Skeletal muscle tissue (tissue), 4 donors: ENCODE data around the gene JADE2. TPM values are rescaled to one million over a fixed set of nuclear protein-coding genes. Genes with fewer than 3 reads are reported as not detected.
"Not testable (repeated sequence)": the region's sequence is repeated elsewhere in the genome, so short reads cannot be mapped to it uniquely, and the experiment has no call there.

ENCODE experiments used
- H3K27ac ChIP-seq: one replicate; pipeline ENCODE4 v1.7.0; 2013; ENCODE audit warnings: mild to moderate bottlenecking, low read depth, low read length, inconsistent platforms
- H3K27me3 ChIP-seq, 3 donors: one replicate each; pipeline ENCODE4 v1.7.0; 2013; ENCODE audit warnings: low read length in 3 of 3; ENCODE audit not compliant: control insufficient read depth in 3 of 3, insufficient read depth in 3 of 3
- H3K36me3 ChIP-seq, 3 donors: one replicate each; pipeline ENCODE4 v1.7.0; 2013; ENCODE audit warnings: low read length in 3 of 3; ENCODE audit not compliant: control insufficient read depth in 3 of 3, insufficient read depth in 3 of 3
- H3K4me1 ChIP-seq, 3 donors: one replicate each; pipeline ENCODE4 v1.7.0; 2013; ENCODE audit warnings: low read length in 3 of 3, mild to moderate bottlenecking in 3 of 3; ENCODE audit not compliant: control insufficient read depth in 3 of 3, insufficient read depth in 3 of 3
- H3K4me3 ChIP-seq, 3 donors: one replicate each; pipeline ENCODE4 v1.7.0; 2013; ENCODE audit warnings: low read length in 3 of 3
- H3K9ac ChIP-seq, 3 donors: one replicate each; pipeline ENCODE4 v1.7.0; 2013; ENCODE audit warnings: low read length in 3 of 3, mild to moderate bottlenecking in 3 of 3, moderate library complexity in 2 of 3, low read depth in 1 of 3
- H3K9me3 ChIP-seq, 3 donors: one replicate each; pipeline ENCODE4 v1.7.0; 2013; ENCODE audit warnings: low read length in 3 of 3; ENCODE audit not compliant: control insufficient read depth in 3 of 3
- total RNA-seq: library from RNA; depleted of rRNA; stranded (reverse); fragments of >200 nt; gene quantifications from one replicate; pipeline ENCODE4 v1.2.3, GENCODE V29; 2014
- donor health status: Osteomylitis.

Gene JADE2
- total RNA-seq, 1 donor from 2014 or later = 1.6 TPM

GRCh38 chr5:134494780-134495179 lies 30.7 kb upstream of the JADE2 start:
- Histone ChIP-seq H3K4me3 (no peak overlapping the region), H3K9ac (no peak overlapping the region), H3K27ac (no peak overlapping the region), H3K36me3 (no peaks in the 10 kb centered on the region), H3K27me3 (no peaks in the 10 kb centered on the region), H3K4me1 (no peaks in the 10 kb centered on the region), H3K9me3 (no peaks in the 10 kb centered on the region)

- not testable (repeated sequence) for H3K9me3 ChIP-seq, H3K27me3 ChIP-seq, H3K9ac ChIP-seq, H3K4me3 ChIP-seq, H3K27ac ChIP-seq, H3K36me3 ChIP-seq
- peaks cover 21 to 31% (median 25%) of the 10 kb centered on the region in 3 donors for H3K4me1 ChIP-seq
These were observed 25.6 kb upstream of the JADE2 start for GRCh38 chr5:134499905-134500304.

- Histone ChIP-seq H3K27ac (no peak overlapping the region), H3K27me3 (no peaks in the 10 kb centered on the region), H3K4me3 (no peak overlapping the region), H3K4me1 (peaks cover 26 to 35% (median 28%) of the 10 kb centered on the region in 3 donors), H3K9me3 (no peaks in the 10 kb centered on the region), H3K36me3 (no peaks in the 10 kb centered on the region), H3K9ac (no peak overlapping the region)
These were observed 24.6 kb upstream of the JADE2 start for GRCh38 chr5:134500699-134501430.

- H3K4me3 ChIP-seq = no peak overlapping the region
- no peaks in the 10 kb centered on the region for H3K36me3 ChIP-seq
- peaks cover 37 to 48% (median 41%) of the 10 kb centered on the region in 3 donors for H3K4me1 ChIP-seq
- H3K9me3 ChIP-seq = no peaks in the 10 kb centered on the region
- H3K9ac ChIP-seq = no peak overlapping the region
- no peak overlapping the region for H3K27ac ChIP-seq
- H3K27me3 ChIP-seq = no peaks in the 10 kb centered on the region
These were observed 23.2 kb upstream of the JADE2 start for GRCh38 chr5:134502259-134502658.

DNA sequence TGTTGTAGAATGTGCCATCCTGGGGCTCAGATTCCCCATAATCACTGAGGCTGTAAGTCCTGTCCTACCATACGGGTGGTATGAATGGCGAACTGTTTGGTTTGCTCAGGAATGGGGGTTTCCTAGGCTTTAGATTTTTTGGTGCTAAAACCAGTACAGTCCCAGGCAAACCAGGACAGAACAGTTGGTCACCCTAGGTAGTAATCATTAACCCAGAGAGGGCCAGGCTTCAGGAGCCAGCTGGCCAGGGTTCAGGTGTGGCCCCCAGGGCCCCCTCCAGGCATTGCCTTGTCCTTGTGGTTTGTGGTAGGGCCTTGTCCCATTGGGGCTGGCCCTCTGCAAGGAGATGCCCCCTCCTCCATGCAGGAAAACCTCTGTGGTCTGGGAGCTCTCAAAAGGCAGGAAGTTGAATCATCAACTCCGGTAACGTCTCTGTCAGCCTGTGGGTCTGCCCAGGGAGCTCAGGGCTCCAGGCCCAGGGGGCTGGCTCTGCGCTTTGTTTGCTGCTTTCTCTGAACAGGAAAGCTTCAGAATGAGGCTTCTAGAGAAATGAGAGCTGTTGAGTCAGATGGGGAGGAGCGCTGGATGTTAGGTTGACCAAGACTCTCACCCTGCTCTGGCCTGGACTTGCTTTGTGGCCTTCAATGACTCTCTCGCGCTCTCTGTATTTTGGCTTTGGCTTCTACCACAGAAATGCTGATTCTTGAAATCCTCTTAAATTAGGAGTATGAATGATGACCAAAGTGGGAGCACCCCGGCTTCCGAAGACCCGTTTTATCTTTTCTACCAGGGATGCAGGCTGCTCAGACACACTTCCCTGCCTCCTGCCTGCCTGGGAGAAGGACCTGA lies 22.2 kb upstream of the JADE2 start:
- no peaks in the 10 kb centered on the region for H3K36me3 ChIP-seq
- no peaks in the 10 kb centered on the region for H3K9me3 ChIP-seq
- H3K9ac ChIP-seq = peak overlapping the region; percentile 11 to 57 (median 53)
- no peak overlapping the region for H3K4me3 ChIP-seq
- H3K4me1 ChIP-seq = peaks cover 37 to 48% (median 41%) of the 10 kb centered on the region in 3 donors
- H3K27ac ChIP-seq = peak overlapping the region; percentile 82
- no peaks in the 10 kb centered on the region for H3K27me3 ChIP-seq

DNA sequence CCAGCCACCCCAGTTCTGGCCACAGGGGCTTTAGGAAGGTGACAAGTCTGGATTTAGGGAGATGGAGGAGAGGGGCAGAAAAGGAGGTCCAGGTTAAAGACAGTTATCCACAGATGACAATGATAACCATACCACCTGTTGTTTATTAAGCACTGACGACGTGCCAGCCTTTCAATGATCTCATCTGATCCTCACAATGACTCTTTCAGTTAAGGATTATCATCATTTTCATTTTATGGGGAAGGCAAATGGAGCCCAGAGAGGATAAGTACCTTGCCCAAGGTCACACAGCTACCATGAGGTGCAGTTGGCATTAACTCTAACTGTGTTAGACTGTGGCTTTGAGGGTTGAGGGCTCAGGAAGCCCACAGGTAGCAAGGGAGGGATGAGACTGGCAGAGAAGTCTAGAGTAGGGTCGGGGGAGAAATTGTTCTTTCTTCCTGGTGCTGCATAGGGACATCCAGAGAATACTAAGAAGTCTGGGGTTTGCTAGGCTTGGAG lies 21.5 kb upstream of the JADE2 start:
- H3K27ac ChIP-seq = peak overlapping the region; percentile 82
- H3K9ac ChIP-seq = peak overlapping the region; percentile 11 to 57 (median 53)
- H3K36me3 ChIP-seq = no peaks in the 10 kb centered on the region
- no peak overlapping the region for H3K4me3 ChIP-seq
- peaks cover 37 to 52% (median 41%) of the 10 kb centered on the region in 3 donors for H3K4me1 ChIP-seq
- no peaks in the 10 kb centered on the region for H3K27me3 ChIP-seq
- H3K9me3 ChIP-seq = no peaks in the 10 kb centered on the region

DNA sequence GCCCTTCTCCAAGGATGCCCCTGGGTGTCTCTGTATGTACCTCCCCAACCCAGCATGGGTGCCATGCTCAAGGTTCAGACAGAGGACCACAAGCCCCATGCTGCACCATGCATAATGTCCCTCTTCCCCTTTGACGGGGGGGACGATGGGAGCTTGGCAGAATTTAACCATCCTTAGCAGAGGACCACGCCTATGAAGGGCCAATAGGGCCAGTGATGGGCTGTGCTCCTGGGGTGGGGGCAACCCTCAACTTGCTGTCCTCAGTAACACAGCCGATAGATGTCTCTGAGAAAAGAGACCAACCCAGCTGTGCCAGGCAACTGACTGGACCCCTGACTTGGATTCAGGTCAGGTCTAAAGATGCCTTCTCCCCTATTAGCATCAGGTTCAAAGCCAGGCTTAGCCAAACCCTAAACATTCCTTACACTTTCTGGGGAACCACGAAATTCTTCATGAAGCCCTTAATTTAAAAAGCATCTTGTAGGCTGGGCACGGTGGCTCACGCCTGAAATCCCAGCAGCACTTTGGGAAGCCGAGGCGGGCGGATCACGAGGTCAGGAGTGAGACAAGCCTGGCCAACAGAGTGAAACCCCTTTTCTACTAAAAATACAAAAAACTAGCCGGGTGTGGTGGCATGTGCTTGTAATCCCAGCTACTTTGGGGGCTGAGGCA lies 20.7 kb upstream of the JADE2 start:
- H3K4me3 ChIP-seq = no peak overlapping the region
- no peak overlapping the region for H3K9ac ChIP-seq
- no peaks in the 10 kb centered on the region for H3K27me3 ChIP-seq
- no peaks in the 10 kb centered on the region for H3K36me3 ChIP-seq
- peaks cover 37 to 59% (median 46%) of the 10 kb centered on the region in 3 donors for H3K4me1 ChIP-seq
- no peaks in the 10 kb centered on the region for H3K9me3 ChIP-seq
- peak overlapping the region; percentile 82 for H3K27ac ChIP-seq

GRCh38 chr5:134506054-134507039 lies 19.1 kb upstream of the JADE2 start:
- Histone ChIP-seq H3K36me3 (no peaks in the 10 kb centered on the region), H3K9me3 (no peaks in the 10 kb centered on the region), H3K4me3 (peak overlapping the region; percentile 7 to 58 (median 8)), H3K27me3 (no peaks in the 10 kb centered on the region), H3K4me1 (peaks cover 39 to 66% (median 51%) of the 10 kb centered on the region in 3 donors), H3K9ac (peak overlapping the region; percentile 35 to 80 (median 61)), H3K27ac (peak overlapping the region; percentile 43)

DNA sequence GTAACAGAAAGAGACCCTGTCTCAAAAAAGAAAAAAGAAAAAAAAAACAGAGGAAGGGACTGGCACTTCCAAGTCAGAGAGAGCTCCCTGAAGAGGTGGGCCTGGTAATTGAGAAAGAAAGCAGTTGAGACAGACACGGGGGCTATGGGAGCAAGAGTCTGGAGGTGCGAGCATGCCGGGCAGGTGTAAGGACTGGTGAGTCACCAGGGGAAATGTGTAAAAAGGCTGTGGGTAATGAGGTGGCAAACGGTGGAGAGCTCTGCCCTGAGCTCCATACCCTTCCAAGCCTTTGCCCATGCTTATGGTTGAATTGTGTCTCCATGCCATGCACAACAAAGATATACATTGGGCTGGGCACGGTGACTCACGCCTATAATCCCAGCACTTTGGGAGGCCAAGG lies 18.0 kb upstream of the JADE2 start:
- Histone ChIP-seq H3K4me1 (peaks cover 48 to 69% (median 60%) of the 10 kb centered on the region in 3 donors), H3K27me3 (no peaks in the 10 kb centered on the region), H3K9ac (no peak overlapping the region), H3K27ac (no peak overlapping the region), H3K9me3 (no peaks in the 10 kb centered on the region), H3K4me3 (no peak overlapping the region), H3K36me3 (no peaks in the 10 kb centered on the region)
